AG04449 (cell line): ENCODE data around the gene EIF6.

Experiments
- CTCF ChIA-PET: fragments of 350-600 bp; formaldehyde crosslinking; extraction: SDS; loops from one replicate; lab custom pipeline; 2021; ENCODE audit warnings: antibody characterized with exemption; lab: Yijun Ruan, JAX
- POLR2A ChIA-PET: fragments of 400-600, 350-600 bp; formaldehyde crosslinking; extraction: SDS; loops from one replicate; lab custom pipeline; 2020; ENCODE audit warnings: antibody characterized with exemption, inconsistent platforms; lab: Yijun Ruan, JAX
- DNase-seq: peaks from one replicate; pipeline ENCODE4 v3.0.0-alpha.2; 2010; ENCODE audit warnings: low read depth, low spot score
- H3K4me3 ChIP-seq: 2 replicates; pipeline ENCODE4 v1.5.1; 2011; ENCODE audit warnings: low read depth, mild to moderate bottlenecking, control low read depth, low read length
- TF ChIP-seq, protein P1 (sequence below): IDR thresholded peaks from one replicate; pipeline ENCODE4 v1.5.1; 2011; ENCODE audit warnings: mild to moderate bottlenecking, moderate library complexity, low read length, control low read depth, inconsistent platforms; ENCODE audit not compliant: insufficient read depth; ENCODE audit errors: missing control alignments

EIF6 gene

DNA sequence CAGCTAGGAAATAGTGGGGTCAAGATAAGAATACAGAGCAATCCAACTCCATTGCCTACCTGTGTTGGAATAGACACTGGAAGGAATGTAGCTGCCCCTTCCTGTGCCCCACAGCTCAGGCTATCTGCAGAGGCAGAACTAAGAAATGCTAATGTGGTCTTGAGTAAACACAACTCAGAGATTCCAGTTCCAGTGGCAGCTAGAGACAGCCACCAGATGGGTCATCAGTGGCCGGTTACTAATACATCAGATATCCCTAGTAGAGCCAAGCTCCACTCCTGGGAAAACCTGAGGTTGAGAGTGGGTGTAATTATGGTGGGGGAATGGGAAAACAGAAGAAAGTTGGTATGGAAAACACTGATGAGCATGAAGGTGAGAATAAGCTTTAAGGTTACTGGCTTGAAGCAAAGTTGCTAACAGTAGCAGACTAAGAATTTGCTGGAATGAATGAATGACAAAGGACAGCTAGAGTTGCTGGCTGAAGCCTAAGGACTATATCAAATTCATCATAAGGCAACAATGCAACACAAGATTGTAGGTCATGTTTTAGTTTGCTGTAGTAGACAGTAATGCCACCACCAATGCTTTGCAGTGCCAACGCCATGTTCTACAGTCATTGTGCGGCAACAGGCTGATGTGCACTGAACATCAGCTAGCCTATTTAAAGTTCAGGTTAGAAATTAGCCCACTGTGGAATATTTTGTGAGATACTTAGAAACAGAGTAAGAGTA lies 36.0 kb upstream of the EIF6 start:
- CTCF ChIA-PET: interaction anchor here (0.9 to 8.6 kb wide), 5 partner anchors 9 to 76 kb away, joined by 3 to 148 read pairs (median 5); no protein-coding TSS in a partner anchor
- H3K4me3 ChIP-seq: no peak overlapping the region
- peak; percentile 74 for DNase-seq
- POLR2A ChIA-PET: interaction anchor here (0.6 to 5.3 kb wide), 7 partner anchors 8 to 122 kb away, joined by 3 to 62 read pairs (median 3); no protein-coding TSS in a partner anchor
- TF ChIP-seq, protein P1, sequence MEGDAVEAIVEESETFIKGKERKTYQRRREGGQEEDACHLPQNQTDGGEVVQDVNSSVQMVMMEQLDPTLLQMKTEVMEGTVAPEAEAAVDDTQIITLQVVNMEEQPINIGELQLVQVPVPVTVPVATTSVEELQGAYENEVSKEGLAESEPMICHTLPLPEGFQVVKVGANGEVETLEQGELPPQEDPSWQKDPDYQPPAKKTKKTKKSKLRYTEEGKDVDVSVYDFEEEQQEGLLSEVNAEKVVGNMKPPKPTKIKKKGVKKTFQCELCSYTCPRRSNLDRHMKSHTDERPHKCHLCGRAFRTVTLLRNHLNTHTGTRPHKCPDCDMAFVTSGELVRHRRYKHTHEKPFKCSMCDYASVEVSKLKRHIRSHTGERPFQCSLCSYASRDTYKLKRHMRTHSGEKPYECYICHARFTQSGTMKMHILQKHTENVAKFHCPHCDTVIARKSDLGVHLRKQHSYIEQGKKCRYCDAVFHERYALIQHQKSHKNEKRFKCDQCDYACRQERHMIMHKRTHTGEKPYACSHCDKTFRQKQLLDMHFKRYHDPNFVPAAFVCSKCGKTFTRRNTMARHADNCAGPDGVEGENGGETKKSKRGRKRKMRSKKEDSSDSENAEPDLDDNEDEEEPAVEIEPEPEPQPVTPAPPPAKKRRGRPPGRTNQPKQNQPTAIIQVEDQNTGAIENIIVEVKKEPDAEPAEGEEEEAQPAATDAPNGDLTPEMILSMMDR: no peak

DNA sequence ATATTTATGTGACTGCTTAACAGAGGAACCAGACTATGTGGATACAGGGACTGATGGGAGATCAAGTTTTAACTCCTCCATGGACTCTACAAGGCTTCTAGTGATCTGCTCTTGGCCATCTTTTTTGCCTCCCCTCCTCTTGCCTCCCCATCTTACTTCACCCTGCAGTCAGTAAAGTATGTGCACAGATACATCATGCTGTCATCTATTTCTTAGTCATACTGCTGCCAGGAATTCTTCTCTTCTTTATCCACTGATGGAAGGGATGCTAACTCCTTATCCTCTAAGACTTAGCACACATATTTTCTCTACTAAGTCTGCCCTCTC lies 35.3 kb upstream of the EIF6 start:
- POLR2A ChIA-PET: interaction anchor here (0.6 to 5.3 kb wide), 6 partner anchors 8 to 123 kb away, joined by 3 to 62 read pairs (median 3); no protein-coding TSS in a partner anchor
- DNase-seq: no peak

DNA sequence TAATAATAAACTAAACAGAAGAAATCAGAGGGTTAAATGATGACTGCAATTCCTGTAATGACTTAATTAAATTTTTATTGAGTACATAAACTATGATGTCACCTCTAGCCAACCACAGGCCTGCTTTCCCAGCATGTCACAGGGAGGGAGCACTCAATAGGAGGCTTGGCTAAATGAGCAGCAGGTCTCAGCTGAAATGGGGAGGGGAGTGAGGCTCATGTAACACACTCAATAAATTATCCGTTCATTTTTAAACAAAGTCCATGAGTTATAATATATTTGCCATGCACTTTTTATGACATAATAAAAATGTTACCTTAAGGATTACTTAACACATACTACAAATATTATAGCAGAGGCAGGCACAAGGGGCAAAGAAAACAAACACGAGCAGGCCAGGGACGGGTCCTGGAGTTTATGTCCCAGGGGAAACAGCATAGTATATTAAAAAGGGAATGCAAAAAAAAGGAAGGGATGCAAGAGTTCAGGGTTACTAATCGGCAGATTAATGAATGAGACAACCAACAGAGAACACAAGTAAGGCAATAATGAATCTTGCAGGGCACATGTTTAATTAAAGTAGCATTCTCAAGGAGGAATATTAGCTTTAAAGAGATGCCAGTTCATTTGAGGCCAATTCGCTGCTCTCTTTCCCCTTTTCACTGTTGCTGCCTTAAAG lies 34.8 kb upstream of the EIF6 start:
- DNase-seq: no peak
- ChIA-PET POLR2A (interaction anchor here (0.6 to 5.3 kb wide), 2 partner anchors 14 to 25 kb away, joined by 3 to 62 read pairs; no protein-coding TSS in a partner anchor), CTCF (interaction anchor here (1.3 to 8.6 kb wide), 4 partner anchors 10 to 128 kb away, joined by 3 to 148 read pairs (median 9); no protein-coding TSS in a partner anchor)
- TF ChIP-seq, protein P1: no peak
- H3K4me3 ChIP-seq: no peak overlapping the region

More for the DNA sequence above, 35.3 kb upstream of the EIF6 start:
- CTCF ChIA-PET: interaction anchor here (1.0 to 8.6 kb wide), 3 partner anchors 10 to 26 kb away, joined by 3 to 148 read pairs (median 12); no protein-coding TSS in a partner anchor
- TF ChIP-seq, protein P1: no peak
- H3K4me3 ChIP-seq: no peak overlapping the region

DNA sequence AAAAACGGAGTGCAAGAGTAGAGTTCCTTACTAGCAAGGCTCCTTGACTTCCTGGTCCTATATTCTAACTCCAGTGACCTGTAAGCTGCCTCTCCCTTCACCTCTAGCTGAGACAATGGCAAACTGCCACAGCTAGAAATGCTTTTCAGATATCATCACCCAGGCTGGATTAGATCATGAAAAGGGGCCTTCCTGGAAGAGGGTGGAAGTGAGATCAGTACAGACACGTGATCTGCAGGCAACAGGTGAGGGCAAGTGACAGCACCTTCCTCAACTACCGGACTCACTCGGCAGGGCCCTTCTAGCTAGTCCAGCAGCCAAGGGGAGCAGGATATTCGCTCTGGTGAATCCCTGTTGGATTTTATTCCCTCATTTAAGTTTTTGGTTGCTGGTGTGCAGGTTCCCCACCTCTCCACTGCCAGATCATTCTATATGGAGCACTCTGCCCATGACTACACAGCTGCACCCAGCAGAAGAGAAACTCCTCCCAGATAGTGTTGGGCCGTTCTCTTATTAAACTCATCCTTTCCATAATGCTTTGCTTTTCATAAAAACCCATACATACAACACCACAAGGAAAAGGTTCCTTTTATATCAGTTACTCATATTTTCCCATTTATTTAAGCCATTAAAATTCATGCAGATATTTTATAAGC lies 34.1 kb upstream of the EIF6 start:
- no peak overlapping the region for H3K4me3 ChIP-seq
- no peak for DNase-seq
- ChIA-PET CTCF (interaction anchor here (0.9 to 8.6 kb wide), 7 partner anchors 10 to 223 kb away, joined by 3 to 148 read pairs (median 5); no protein-coding TSS in a partner anchor), POLR2A (interaction anchor here (5.3 kb wide), 1 partner anchor 13 kb away, joined by 62 read pairs; no protein-coding TSS in a partner anchor)
- TF ChIP-seq, protein P1: no peak

DNA sequence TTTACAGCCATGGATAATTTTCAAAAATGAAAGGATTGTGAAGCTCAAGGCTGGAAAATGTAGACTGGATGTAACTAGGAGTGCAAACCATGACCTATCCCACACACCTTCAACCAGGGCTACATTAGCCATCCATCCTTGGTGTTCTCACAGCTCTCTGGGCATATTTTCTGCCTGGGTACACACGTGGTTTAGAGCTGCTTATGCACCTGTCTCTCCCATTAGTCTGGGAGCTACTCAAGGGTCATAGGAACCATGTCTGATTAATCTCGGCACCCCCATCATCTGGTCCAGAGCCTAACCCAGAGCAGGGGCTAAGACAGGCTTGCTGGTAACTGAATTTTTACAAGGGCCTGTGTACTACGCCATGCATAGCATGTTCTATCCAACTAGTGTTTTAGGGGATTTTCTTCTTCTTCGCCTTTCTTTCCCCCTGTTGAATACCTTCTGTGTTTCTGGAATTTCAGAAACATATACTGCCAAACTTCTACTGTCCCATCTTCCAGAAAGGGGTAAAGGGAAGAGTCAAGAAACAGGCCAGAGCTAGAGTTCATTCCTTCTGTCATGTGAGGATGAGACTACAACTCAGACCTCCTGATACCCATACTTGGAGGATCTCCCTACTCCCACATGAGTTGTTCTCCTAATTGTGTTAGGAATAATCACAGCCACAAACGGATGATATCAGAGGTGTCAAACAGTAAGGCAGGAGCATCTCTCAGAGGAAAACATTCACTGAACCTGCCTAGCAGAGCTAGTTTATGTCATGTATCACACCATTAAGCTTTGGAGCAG lies 33.0 kb upstream of the EIF6 start:
- TF ChIP-seq, protein P1: no peak
- ChIA-PET POLR2A (interaction anchor here (5.3 kb wide), 1 partner anchor 12 kb away, joined by 62 read pairs; no protein-coding TSS in a partner anchor), CTCF (interaction anchor here (0.9 to 8.6 kb wide), 11 partner anchors 11 to 222 kb away, joined by 3 to 148 read pairs (median 4); partner anchors contain the start of gene GDF5)
- H3K4me3 ChIP-seq: no peak overlapping the region
- peak; percentile 67 for DNase-seq
